ENCODE measurements around the gene SLC30A7. TPM values are rescaled to one million over a fixed set of nuclear protein-coding genes. Genes with fewer than 3 reads are reported as not detected.

Gene SLC30A7
- total and polyA plus RNA-seq, 4 donors, result 6.0 to 38.9 (median 10.9) TPM

GRCh38 chr1:100976936-100977335 is 81.0 kb downstream of the SLC30A7 start (continued):
- TF ChIP-seq REST (IDR thresholded peaks at IDR 0.05) (no peak), GABPA (IDR thresholded peaks at IDR 0.05 in 1 of 2, conservative IDR thresholded peaks at IDR 0.05 in 1 of 2) (no peak), ZBTB33 (IDR thresholded peaks at IDR 0.05) (no peak), RAD21 (IDR thresholded peaks at IDR 0.05) (no peak)

- H3K27ac ChIP-seq (ENCODE audit: low read depth in 1 of 2, low read length in 2 of 2), result no peak overlapping the region
- H3K36me3 ChIP-seq (ENCODE audit: control insufficient read depth in 4 of 4, insufficient read depth in 3 of 4, low read depth in 1 of 4, low read length in 3 of 4), result peaks cover 0 to 11% (median 6%) of the 10 kb centered on the region in 4 donors
- H3K27me3 ChIP-seq (ENCODE audit: control insufficient read depth in 4 of 4, insufficient read depth in 4 of 4, low read length in 3 of 4), result no peaks in the 10 kb centered on the region
- H3K4me3 ChIP-seq (ENCODE audit: low read depth in 1 of 3, low read length in 3 of 3), result no peak overlapping the region
- H3K9ac ChIP-seq (ENCODE audit: low read depth in 1 of 2, low read length in 2 of 2), result no peak overlapping the region
- H3K9me3 ChIP-seq (ENCODE audit: control insufficient read depth in 4 of 4, low read length in 3 of 4), result no peaks in the 10 kb centered on the region
- no peak for TF ChIP-seq FOXA1 (IDR thresholded peaks at IDR 0.05)
- TF ChIP-seq JUND (IDR thresholded peaks at IDR 0.05), result no peak
- no peak for TF ChIP-seq NR2F2 (IDR thresholded peaks at IDR 0.05)
- TF ChIP-seq ZBTB33 (IDR thresholded peaks at IDR 0.05), result no peak
- no peak for TF ChIP-seq RXRA (IDR thresholded peaks at IDR 0.05)
- TF ChIP-seq ATF3 (IDR thresholded peaks at IDR 0.05), result no peak
- no peak for TF ChIP-seq MAX (IDR thresholded peaks at IDR 0.05)
- TF ChIP-seq REST (IDR thresholded peaks at IDR 0.05), result no peak
- no peak for TF ChIP-seq HNF4G (IDR thresholded peaks at IDR 0.05)
- no peak for TF ChIP-seq YY1 (IDR thresholded peaks at IDR 0.05)
- TF ChIP-seq FOXA2 (IDR thresholded peaks at IDR 0.05), result no peak
- 98% methylated on average over 2 of the region's 2 CpGs for WGBS
- no peaks in the 10 kb centered on the region for H3K4me1 ChIP-seq (ENCODE audit: control insufficient read depth in 4 of 4, insufficient read depth in 4 of 4, low read length in 3 of 4)
- DNase-seq (ENCODE audit: low spot score), result no peak
Measured at GRCh38 chr1:100979631-100980030, 83.7 kb downstream of the SLC30A7 start.

All from liver (tissue), 9 donors.